Stimulated activated CD8-positive, alpha-beta memory T cell treated with anti-CD3 and anti-CD28 coated beads, Interleukin-15, amount 100 ng/mL, for 48 hours (primary cell): ENCODE data around the gene ASF1B.

Experiments used
- DNase-seq, 2 donors: peaks; one replicate each; pipeline ENCODE4 v3.0.0-alpha.2; 2020; ENCODE audit warnings: low read depth in 2 of 2

ASF1B gene

GRCh38 chr19:14138576-14139265 is 2.3 kb upstream of the ASF1B start:
- no peak for DNase-seq

- DNase-seq, result no peak
These were observed 342 bp downstream of the ASF1B start for GRCh38 chr19:14135985-14136508.

GRCh38 chr19:14135355-14135754 is 1.0 kb downstream of the ASF1B start:
- no peak for DNase-seq

- no peak for DNase-seq
These were observed 8.4 kb downstream of the ASF1B start for GRCh38 chr19:14127929-14128509.

GRCh38 chr19:14127176-14127575 is 9.2 kb downstream of the ASF1B start:
- DNase-seq, result no peak

- DNase-seq, result no peak
These were observed 13.5 kb downstream of the ASF1B start for GRCh38 chr19:14122924-14123323.

- DNase-seq, result no peak
These were observed 15.9 kb downstream of the ASF1B start for GRCh38 chr19:14120497-14120780.

- no peak for DNase-seq
These were observed 16.5 kb downstream of the ASF1B start for GRCh38 chr19:14119644-14120496.

- DNase-seq, result no peak
These were observed 17.2 kb downstream of the ASF1B start for GRCh38 chr19:14119146-14119545.

- DNase-seq, result peak in 1 of 2 donors; percentile 4
These were observed 18.0 kb downstream of the ASF1B start for GRCh38 chr19:14118165-14119051.

GRCh38 chr19:14117668-14118164 is 18.7 kb downstream of the ASF1B start, which contains the start of gene PRKACA:
TSS of gene PRKACA (minus strand) at chr19:14117762. CDS start at chr19:14117547, 215 bp downstream.
- DNase-seq, result peak; percentile 99

- DNase-seq, result no peak
These were observed 19.3 kb downstream of the ASF1B start for GRCh38 chr19:14116918-14117578.

- DNase-seq, result no peak
These were observed 19.9 kb downstream of the ASF1B start for GRCh38 chr19:14116525-14116917.

GRCh38 chr19:14115756-14116155 is 20.6 kb downstream of the ASF1B start:
- no peak for DNase-seq

- peak; percentile 27 to 32 for DNase-seq
These were observed 21.5 kb downstream of the ASF1B start for GRCh38 chr19:14114854-14115253.

- no peak for DNase-seq
These were observed 21.9 kb downstream of the ASF1B start for GRCh38 chr19:14114439-14114838.

GRCh38 chr19:14113762-14114414 is 22.5 kb downstream of the ASF1B start:
- peak; percentile 30 to 47 for DNase-seq

- DNase-seq, result no peak
These were observed 23.5 kb downstream of the ASF1B start for GRCh38 chr19:14112809-14113385.

- no peak for DNase-seq
These were observed 24.2 kb downstream of the ASF1B start for GRCh38 chr19:14112051-14112808.
